ENCODE data around the gene SHISAL1. TPM values are rescaled to one million over a fixed set of nuclear protein-coding genes. Genes with fewer than 3 reads are reported as not detected.

Gene SHISAL1
- total RNA-seq, 1 experiment from 2014 or later: 1.6 TPM

DNA sequence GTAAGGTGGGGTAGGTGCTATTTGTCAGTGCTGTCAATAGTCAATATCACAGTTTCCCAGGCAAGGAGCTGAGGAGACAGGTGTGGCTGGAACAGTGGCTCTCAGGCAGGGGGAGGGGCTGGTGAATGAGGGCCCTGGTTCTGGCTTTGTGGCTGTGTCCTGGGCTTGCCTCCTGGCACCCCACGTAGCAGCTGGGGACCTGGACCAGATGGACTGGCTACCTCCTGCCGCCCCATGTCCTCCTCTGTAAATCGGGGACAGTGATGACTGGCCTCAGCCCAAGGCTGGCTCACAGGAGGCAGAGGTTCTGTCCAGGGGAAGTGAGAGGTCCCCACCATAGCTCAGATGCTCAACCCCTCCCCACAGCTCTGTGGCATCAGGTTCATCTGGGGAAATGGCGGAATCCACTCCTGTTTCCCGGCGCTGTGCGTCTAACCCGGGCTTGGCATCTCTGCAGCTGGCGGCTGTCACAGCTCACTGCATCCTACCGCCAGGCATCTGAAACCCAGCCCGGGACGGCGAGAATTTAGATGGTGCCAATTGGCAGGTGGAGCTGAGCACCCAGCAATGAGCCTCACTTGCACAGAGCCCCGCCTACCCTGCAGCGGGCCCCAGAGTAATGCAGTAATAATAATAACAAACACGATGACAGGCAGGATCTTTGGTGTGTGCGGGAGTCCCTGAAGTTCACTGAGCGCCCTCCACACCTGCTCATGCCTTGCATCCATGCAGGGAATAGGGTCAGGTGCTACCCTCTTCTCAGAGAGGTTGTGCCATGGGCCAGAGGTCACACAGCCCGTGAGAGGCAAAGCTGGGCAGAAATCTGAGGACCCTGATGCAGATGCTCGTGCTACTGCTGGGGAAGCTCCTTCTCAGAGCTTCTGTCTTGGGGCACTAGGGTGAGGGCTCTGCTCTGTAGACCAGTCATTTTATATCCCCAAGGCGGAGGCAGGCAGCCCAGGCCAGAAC, 27.8 kb upstream of the SHISAL1 start:
- CTCF ChIA-PET: interaction anchor here (0.6 kb wide), 3 partner anchors 13 to 458 kb away, joined by 3 to 6 read pairs (median 3); no protein-coding TSS in a partner anchor
- Mint-ChIP-seq H3K36me3 (ENCODE audit: insufficient read depth, unreplicated experiment) (no peaks in the 10 kb centered on the region), H3K4me3 (ENCODE audit: unreplicated experiment) (no peak overlapping the region), H3K27me3 (ENCODE audit: insufficient read depth, unreplicated experiment) (peaks cover under 1% of the 10 kb centered on the region), H3K4me1 (ENCODE audit: insufficient read depth, unreplicated experiment) (no peaks in the 10 kb centered on the region), H3K27ac (ENCODE audit: low read depth, unreplicated experiment) (no peak overlapping the region), H3K9me3 (ENCODE audit: unreplicated experiment) (no peaks in the 10 kb centered on the region)
- DNase-seq (ENCODE audit: unreplicated experiment): no peak
- no TSS peak for BruUV-seq (replicated peaks)
- intact Hi-C loops (cut with micrococcal nuclease): no loop called here
- POLR2A ChIA-PET: interaction anchor here (0.9 to 1.0 kb wide), 2 partner anchors 13 to 14 kb away, joined by 3 read pairs; no protein-coding TSS in a partner anchor
- TF ChIP-seq, protein P1, sequence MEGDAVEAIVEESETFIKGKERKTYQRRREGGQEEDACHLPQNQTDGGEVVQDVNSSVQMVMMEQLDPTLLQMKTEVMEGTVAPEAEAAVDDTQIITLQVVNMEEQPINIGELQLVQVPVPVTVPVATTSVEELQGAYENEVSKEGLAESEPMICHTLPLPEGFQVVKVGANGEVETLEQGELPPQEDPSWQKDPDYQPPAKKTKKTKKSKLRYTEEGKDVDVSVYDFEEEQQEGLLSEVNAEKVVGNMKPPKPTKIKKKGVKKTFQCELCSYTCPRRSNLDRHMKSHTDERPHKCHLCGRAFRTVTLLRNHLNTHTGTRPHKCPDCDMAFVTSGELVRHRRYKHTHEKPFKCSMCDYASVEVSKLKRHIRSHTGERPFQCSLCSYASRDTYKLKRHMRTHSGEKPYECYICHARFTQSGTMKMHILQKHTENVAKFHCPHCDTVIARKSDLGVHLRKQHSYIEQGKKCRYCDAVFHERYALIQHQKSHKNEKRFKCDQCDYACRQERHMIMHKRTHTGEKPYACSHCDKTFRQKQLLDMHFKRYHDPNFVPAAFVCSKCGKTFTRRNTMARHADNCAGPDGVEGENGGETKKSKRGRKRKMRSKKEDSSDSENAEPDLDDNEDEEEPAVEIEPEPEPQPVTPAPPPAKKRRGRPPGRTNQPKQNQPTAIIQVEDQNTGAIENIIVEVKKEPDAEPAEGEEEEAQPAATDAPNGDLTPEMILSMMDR (IDR thresholded peaks at IDR 0.05; ENCODE audit: unreplicated experiment): no peak

DNA sequence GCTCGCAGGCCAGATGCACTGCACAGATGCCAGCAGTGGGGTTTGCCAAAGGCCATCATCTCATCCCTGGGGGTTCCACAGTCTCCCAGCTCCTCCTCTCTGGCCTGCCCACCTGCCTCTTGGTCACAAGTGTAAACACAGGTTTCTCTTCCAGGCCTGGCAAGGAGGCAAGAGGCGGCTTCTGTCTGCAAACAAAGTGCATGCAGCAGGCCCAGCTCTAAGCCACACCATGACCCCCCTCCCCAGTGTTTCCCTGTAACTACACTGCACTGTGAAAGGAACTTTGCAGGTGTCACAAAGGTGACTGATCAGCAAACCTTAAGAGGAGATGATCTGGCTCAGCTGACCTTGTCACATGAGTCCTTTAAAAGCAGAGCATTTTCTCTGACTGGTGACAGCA, 26.2 kb upstream of the SHISAL1 start:
- TF ChIP-seq, protein P1 (IDR thresholded peaks at IDR 0.05; ENCODE audit: unreplicated experiment): no peak
- CTCF ChIA-PET: interaction anchor here (0.7 kb wide), 2 partner anchors 230 to 386 kb away, joined by 3 read pairs; no protein-coding TSS in a partner anchor
- H3K27ac Mint-ChIP-seq (ENCODE audit: low read depth, unreplicated experiment): no peak overlapping the region
- POLR2A ChIA-PET: no interaction called here
- H3K4me3 Mint-ChIP-seq (ENCODE audit: unreplicated experiment): no peak overlapping the region
- H3K27me3 Mint-ChIP-seq (ENCODE audit: insufficient read depth, unreplicated experiment): no peaks in the 10 kb centered on the region
- BruUV-seq (replicated peaks): no TSS peak
- no peaks in the 10 kb centered on the region for H3K36me3 Mint-ChIP-seq (ENCODE audit: insufficient read depth, unreplicated experiment)
- H3K9me3 Mint-ChIP-seq (ENCODE audit: unreplicated experiment): no peaks in the 10 kb centered on the region
- intact Hi-C loops (cut with micrococcal nuclease): no loop called here
- DNase-seq (ENCODE audit: unreplicated experiment): no peak
- H3K4me1 Mint-ChIP-seq (ENCODE audit: insufficient read depth, unreplicated experiment): no peaks in the 10 kb centered on the region

DNA sequence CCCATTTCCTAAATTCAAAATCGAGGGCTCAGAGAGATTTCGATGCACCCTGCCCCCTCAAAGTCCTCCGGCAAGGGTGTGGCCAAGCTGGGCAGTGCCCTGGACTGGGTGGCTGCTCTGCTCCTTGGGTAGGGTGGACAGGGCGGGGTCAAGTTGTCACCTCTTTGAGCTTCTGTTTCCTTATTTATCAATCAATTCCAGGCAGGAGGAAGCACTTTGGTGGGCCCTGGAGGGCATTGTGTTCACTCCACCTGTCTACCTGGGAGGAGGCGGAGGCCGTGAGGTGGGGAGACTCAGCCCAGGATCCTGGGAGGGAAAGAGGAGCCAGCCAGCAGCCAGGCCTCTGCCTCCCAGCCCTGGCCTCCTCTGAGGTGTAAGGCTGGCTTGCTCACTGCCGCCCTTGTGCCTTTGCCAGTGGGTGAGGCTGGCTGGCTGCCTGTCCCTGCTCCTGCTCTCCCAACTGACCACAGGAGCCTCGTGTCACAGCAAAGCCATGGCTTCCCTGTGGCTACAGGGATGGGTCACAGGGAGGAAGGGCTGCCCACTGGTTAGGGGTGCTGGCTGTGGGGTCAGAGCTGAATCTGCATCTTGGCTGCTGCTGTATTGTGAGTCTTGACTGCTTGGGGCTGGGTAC, 25.5 kb upstream of the SHISAL1 start:
- Mint-ChIP-seq H3K4me1 (ENCODE audit: insufficient read depth, unreplicated experiment) (no peaks in the 10 kb centered on the region), H3K27me3 (ENCODE audit: insufficient read depth, unreplicated experiment) (no peaks in the 10 kb centered on the region), H3K27ac (ENCODE audit: low read depth, unreplicated experiment) (no peak overlapping the region), H3K9me3 (ENCODE audit: unreplicated experiment) (no peaks in the 10 kb centered on the region), H3K36me3 (ENCODE audit: insufficient read depth, unreplicated experiment) (no peaks in the 10 kb centered on the region), H3K4me3 (ENCODE audit: unreplicated experiment) (no peak overlapping the region)
- intact Hi-C loops (cut with micrococcal nuclease): no loop called here
- TF ChIP-seq, protein P1 (IDR thresholded peaks at IDR 0.05; ENCODE audit: unreplicated experiment): no peak
- POLR2A ChIA-PET: no interaction called here
- CTCF ChIA-PET: no interaction called here
- DNase-seq (ENCODE audit: unreplicated experiment): peak; percentile 51
- BruUV-seq (replicated peaks): no TSS peak

DNA sequence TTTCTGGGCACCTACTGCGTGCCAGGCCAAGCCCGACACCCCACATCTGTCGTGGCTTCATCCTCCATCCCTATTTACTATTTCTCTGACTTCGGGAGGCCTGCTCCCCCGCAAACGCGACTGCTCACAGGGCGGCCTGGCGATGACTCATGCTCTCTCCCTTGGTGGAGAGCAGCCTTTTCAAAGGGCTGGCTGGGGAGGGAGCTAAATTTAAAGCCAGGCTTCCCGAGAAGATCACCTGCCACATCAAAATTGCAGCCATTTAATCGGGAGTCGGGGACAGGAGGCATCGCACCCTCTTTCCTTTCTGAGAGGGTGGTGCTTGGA, 24.9 kb upstream of the SHISAL1 start:
- no TSS peak for BruUV-seq (replicated peaks)
- Mint-ChIP-seq H3K9me3 (ENCODE audit: unreplicated experiment) (no peaks in the 10 kb centered on the region), H3K27ac (ENCODE audit: low read depth, unreplicated experiment) (no peak overlapping the region)

More for the DNA sequence above, 24.9 kb upstream of the SHISAL1 start:
- H3K27me3 Mint-ChIP-seq (ENCODE audit: insufficient read depth, unreplicated experiment): peaks cover under 1% of the 10 kb centered on the region
- H3K36me3 Mint-ChIP-seq (ENCODE audit: insufficient read depth, unreplicated experiment): no peaks in the 10 kb centered on the region
- no peak overlapping the region for H3K4me3 Mint-ChIP-seq (ENCODE audit: unreplicated experiment)
- TF ChIP-seq, protein P1 (IDR thresholded peaks at IDR 0.05; ENCODE audit: unreplicated experiment): no peak
- POLR2A ChIA-PET: no interaction called here
- intact Hi-C loops (cut with micrococcal nuclease): no loop called here
- no peaks in the 10 kb centered on the region for H3K4me1 Mint-ChIP-seq (ENCODE audit: insufficient read depth, unreplicated experiment)
- CTCF ChIA-PET: no interaction called here
- DNase-seq (ENCODE audit: unreplicated experiment): peak; percentile 83
